H1 (cell line): ENCODE measurements around the gene HDAC2. TPM values are rescaled to one million over a fixed set of nuclear protein-coding genes. Genes with fewer than 3 reads are reported as not detected.

Experiments
- CTCF ChIA-PET: fragments of 300-600 bp; sonication (Branson Sonifier 250); formaldehyde crosslinking; loops from one replicate; lab custom pipeline; 2021; ENCODE audit not compliant: partially characterized antibody; lab: Charles Lee
- POLR2A ChIA-PET: fragments of 300-600 bp; sonication (Branson Sonifier 250); formaldehyde crosslinking; loops from one replicate; lab custom pipeline; 2021; ENCODE audit warnings: inconsistent platforms; ENCODE audit not compliant: partially characterized antibody; lab: Charles Lee
- DNase-seq, 2 experiments: peaks; one replicate each; pipeline versions ENCODE4 v3.0.0 to v3.0.0-alpha.2; 2010 to 2022; ENCODE audit warnings: low spot score in 2 of 2, low read depth in 1 of 2, mixed read lengths in 1 of 2
- FAIRE-seq: peaks from 2 replicates; lab custom pipeline; 2011; peaks lifted over from hg19 to GRCh38; lab: Jason Lieb, UNC
- H2AFZ ChIP-seq: 2 replicates; pipeline ENCODE4 v1.8.1; 2012; ENCODE audit warnings: low read length, inconsistent platforms
- H2AK5ac ChIP-seq: 2 replicates; pipeline ENCODE4 v1.6.1; 2013; ENCODE audit warnings: low read depth, low read length
- H2BK120ac ChIP-seq: replicated peaks from 2 replicates; pipeline ENCODE3; 2013; ENCODE audit warnings: low read depth, low read length, inconsistent platforms
- H2BK12ac ChIP-seq: 2 replicates; pipeline ENCODE4 v1.6.1; 2013; ENCODE audit warnings: low read depth, low read length
- H2BK15ac ChIP-seq: 2 replicates; pipeline ENCODE4 v1.6.1; 2013; ENCODE audit warnings: low read length
- H2BK20ac ChIP-seq: 2 replicates; pipeline ENCODE4 v1.6.1; 2013; ENCODE audit warnings: low read length
- H2BK5ac ChIP-seq: 2 replicates; pipeline ENCODE4 v1.6.1; 2013; ENCODE audit warnings: low read depth, low read length
- H3K14ac ChIP-seq: 2 replicates; pipeline ENCODE4 v1.6.1; 2013; ENCODE audit warnings: inconsistent platforms; ENCODE audit not compliant: insufficient read length
- H3K18ac ChIP-seq: 2 replicates; pipeline ENCODE4 v1.6.1; 2013; ENCODE audit warnings: low read length; ENCODE audit errors: extremely low read depth
- H3K23ac ChIP-seq: 2 replicates; pipeline ENCODE4 v1.6.1; 2013; ENCODE audit warnings: inconsistent platforms; ENCODE audit not compliant: insufficient read length
- H3K23me2 ChIP-seq: 2 replicates; pipeline ENCODE4 v1.6.1; 2013; ENCODE audit warnings: low read depth, low read length
- H3K27ac ChIP-seq: 2 replicates; pipeline ENCODE4 v1.6.1; 2011; ENCODE audit warnings: low read depth, low read length, inconsistent platforms
- H3K27me3 ChIP-seq, 4 experiments: replicated peaks in 1 of 4; 1 replicate in 1 of 4; 2 replicates in 3 of 4; pipeline versions ENCODE4 v1.6.1 to v1.8.1; 2011 to 2013; ENCODE audit warnings: low read length in 3 of 4, mild to moderate bottlenecking in 3 of 4, inconsistent platforms in 2 of 4, mixed read lengths in 2 of 4, moderate library complexity in 1 of 4; ENCODE audit not compliant: control insufficient read depth in 3 of 4, insufficient read depth in 3 of 4; ENCODE audit errors: extremely low read depth in 1 of 4
- H3K36me3 ChIP-seq, 4 experiments: 2 replicates each; pipeline versions ENCODE4 v1.6.1 to v1.8.1; 2011 to 2013; ENCODE audit warnings: mild to moderate bottlenecking in 4 of 4, low read length in 3 of 4, moderate library complexity in 2 of 4, control low read depth in 1 of 4, inconsistent platforms in 1 of 4; ENCODE audit not compliant: insufficient read depth in 4 of 4, control insufficient read depth in 2 of 4
- H3K4ac ChIP-seq: replicated peaks from 2 replicates; pipeline ENCODE3; 2013; ENCODE audit warnings: low read length, low read depth, mixed read lengths, inconsistent platforms; ENCODE audit not compliant: insufficient read length
- H3K4me1 ChIP-seq, 4 experiments: replicated peaks in 1 of 4; 1 replicate in 1 of 4; 2 replicates in 3 of 4; pipeline versions ENCODE4 v1.6.1 to v1.8.1; 2011 to 2013; ENCODE audit warnings: low read length in 3 of 4, inconsistent platforms in 2 of 4, mixed read lengths in 1 of 4; ENCODE audit not compliant: insufficient read depth in 4 of 4, control insufficient read depth in 3 of 4
- H3K4me2 ChIP-seq, 2 experiments: 2 replicates each; pipeline versions ENCODE4 v1.6.1 to v1.8.1; 2011 to 2013; ENCODE audit warnings: low read depth in 2 of 2, low read length in 2 of 2, control low read depth in 1 of 2, inconsistent platforms in 1 of 2, mild to moderate bottlenecking in 1 of 2; ENCODE audit not compliant: insufficient read depth in 1 of 2
- H3K4me3 ChIP-seq, 4 experiments: fragments of 200-600, 300-600 bp in 1 of 4; sonication (generic), shearing (Covaris generic), sonication (Bioruptor Twin) in 1 of 4; 2 replicates each; pipeline versions ENCODE4 v1.5.1 to v1.8.1; 2011 to 2016; ENCODE audit warnings: low read length in 4 of 4, low read depth in 3 of 4, control low read depth in 2 of 4, inconsistent platforms in 2 of 4, mild to moderate bottlenecking in 2 of 4, mixed read lengths in 1 of 4, moderate library complexity in 1 of 4; ENCODE audit not compliant: insufficient read depth in 2 of 4; ENCODE audit errors: extremely low read depth in 1 of 4
- H3K56ac ChIP-seq: replicated peaks from 2 replicates; pipeline ENCODE3; 2013; ENCODE audit warnings: low read depth, mild to moderate bottlenecking, mixed read lengths, low read length, inconsistent platforms; ENCODE audit not compliant: insufficient read length
- H3K79me1 ChIP-seq: 2 replicates; pipeline ENCODE4 v1.6.1; 2013; ENCODE audit warnings: low read depth, low read length, control low read depth
- H3K79me2 ChIP-seq, 2 experiments: 2 replicates each; pipeline versions ENCODE4 v1.6.1 to v1.8.1; 2012 to 2013; ENCODE audit warnings: low read length in 2 of 2, mild to moderate bottlenecking in 2 of 2, inconsistent platforms in 1 of 2; ENCODE audit not compliant: insufficient read depth in 2 of 2, control insufficient read depth in 1 of 2
- H3K9ac ChIP-seq, 4 experiments: replicated peaks in 1 of 4; 1 replicate in 1 of 4; 2 replicates in 3 of 4; pipeline versions ENCODE4 v1.6.1 to v1.8.1; 2011 to 2013; ENCODE audit warnings: low read depth in 3 of 4, low read length in 3 of 4, control low read depth in 2 of 4, mild to moderate bottlenecking in 2 of 4, moderate library complexity in 2 of 4, inconsistent platforms in 1 of 4; ENCODE audit errors: extremely low read depth in 1 of 4
- H3K9me3 ChIP-seq, 2 experiments: 2 replicates each; pipeline versions ENCODE4 v1.6.1 to v1.8.1; 2012 to 2013; ENCODE audit warnings: mild to moderate bottlenecking in 2 of 2, moderate library complexity in 2 of 2, control low read depth in 1 of 2, inconsistent platforms in 1 of 2, low read depth in 1 of 2, low read length in 1 of 2, mixed read lengths in 1 of 2; ENCODE audit not compliant: insufficient read depth in 2 of 2
- H4K20me1 ChIP-seq, 2 experiments: replicated peaks in 1 of 2; 2 replicates each; pipeline versions ENCODE3 to v1.8.1; 2011 to 2013; ENCODE audit warnings: inconsistent platforms in 2 of 2, low read length in 2 of 2, mild to moderate bottlenecking in 1 of 2; ENCODE audit not compliant: insufficient read depth in 2 of 2, control insufficient read depth in 1 of 2
- H4K5ac ChIP-seq: 2 replicates; pipeline ENCODE4 v1.6.1; 2013; ENCODE audit warnings: low read length, low read depth, mixed read lengths, inconsistent platforms; ENCODE audit not compliant: insufficient read length
- H4K8ac ChIP-seq: 2 replicates; pipeline ENCODE4 v1.8.0; 2013; ENCODE audit warnings: mild to moderate bottlenecking, moderate library complexity, low read length, inconsistent platforms; ENCODE audit not compliant: insufficient read depth; ENCODE audit errors: extremely low read depth
- H4K91ac ChIP-seq: replicated peaks from 2 replicates; pipeline ENCODE3; 2013; ENCODE audit warnings: low read length, mixed read lengths, inconsistent platforms; ENCODE audit not compliant: insufficient read length
- BRCA1 ChIP-seq: IDR thresholded peaks from 2 replicates; pipeline ENCODE4 v1.6.1; 2012; ENCODE audit warnings: low read depth, low read length, improper control_type of control experiment
- CBX5 ChIP-seq: fragments of 300-800, 300-1000 bp; sonication (generic); IDR thresholded peaks from 2 replicates; pipeline ENCODE4 v1.7.1; 2016; ENCODE audit warnings: antibody characterized with exemption, low read length, low read depth
- CHD2 ChIP-seq: IDR thresholded peaks from 2 replicates; pipeline ENCODE4 v1.6.1; 2012; ENCODE audit warnings: low read length, improper control_type of control experiment
- POU5F1 ChIP-seq: IDR thresholded peaks from 2 replicates; pipeline ENCODE4 v1.6.1; 2011; ENCODE audit warnings: low read depth, mild to moderate bottlenecking, low read length, moderate library complexity
- RXRA ChIP-seq: IDR thresholded peaks from 2 replicates; pipeline ENCODE4 v1.6.1; 2011; ENCODE audit warnings: low read depth, mild to moderate bottlenecking, low read length, moderate library complexity; ENCODE audit not compliant: insufficient read depth
- SIRT6 ChIP-seq: IDR thresholded peaks from one replicate; pipeline ENCODE4 v1.7.1; 2012; ENCODE audit warnings: low read length, inconsistent platforms
- TAF1 ChIP-seq: IDR thresholded peaks from 2 replicates; pipeline ENCODE4 v1.6.1; 2011; ENCODE audit warnings: mild to moderate bottlenecking, low read depth, low read length
- TBP ChIP-seq: IDR thresholded peaks from 2 replicates; pipeline ENCODE4 v1.6.1; 2011; ENCODE audit warnings: low read depth, low read length, improper control_type of control experiment
- WGBS, 2 experiments: shearing (Covaris generic) in 1 of 2; methylation state at CpG; one replicate each; pipeline versions ENCODE4 v1.1.6 to v1.1.7; 2013 to 2015; ENCODE audit warnings: low lambda C conversion rate in 2 of 2, mixed read lengths in 2 of 2, inconsistent platforms in 1 of 2, low coverage in 1 of 2, missing lambda C conversion rate in 1 of 2; ENCODE audit not compliant: insufficient replicate concordance in 2 of 2, insufficient coverage in 1 of 2, insufficient read length in 1 of 2; ENCODE audit errors: extremely low coverage in 1 of 2, missing lambda C conversion rate in 1 of 2; 5-methylcytosine and 5-hydroxymethylcytosine counted together
- polyA plus RNA-seq, 7 experiments: library from polyadenylated mRNA; depleted of rRNA in 3 of 7; stranded (reverse) in 5 of 7; unstranded in 2 of 7; fragments of >200 nt in 5 of 7; fragments of 200-250 nt in 2 of 7; gene quantifications; 1 replicate in 5 of 7; 2 replicates in 1 of 7; 4 replicates in 1 of 7; pipeline versions ENCODE4 v1.2.1 to v1.2.3, GENCODE V29; 2011 to 2013; ENCODE audit warnings: missing spikeins in 2 of 7, mixed read lengths in 2 of 7
- total RNA-seq: library from RNA; stranded (reverse); fragmentation: NEBNext Ultra II Directional; extraction: Animal tissue kit (Norgen Biotek cat#: 25700); gene quantifications from 2 replicates; pipeline ENCODE4 v1.2.1, GENCODE V29; 2021
- TF ChIP-seq, protein P1 (sequence below): IDR thresholded peaks from 2 replicates; pipeline ENCODE4 v1.6.1; 2011; ENCODE audit warnings: low read length, improper control_type of control experiment
- TF ChIP-seq, protein P2 (sequence below): IDR thresholded peaks from 2 replicates; pipeline ENCODE4 v1.6.1; 2012; ENCODE audit warnings: low read length, inconsistent platforms

Gene HDAC2
- total and polyA plus RNA-seq, 2 of the 8 experiments (the other 6 are each of a cell fraction or from before 2014, with no cell fraction given), result 323 to 374 TPM

DNA sequence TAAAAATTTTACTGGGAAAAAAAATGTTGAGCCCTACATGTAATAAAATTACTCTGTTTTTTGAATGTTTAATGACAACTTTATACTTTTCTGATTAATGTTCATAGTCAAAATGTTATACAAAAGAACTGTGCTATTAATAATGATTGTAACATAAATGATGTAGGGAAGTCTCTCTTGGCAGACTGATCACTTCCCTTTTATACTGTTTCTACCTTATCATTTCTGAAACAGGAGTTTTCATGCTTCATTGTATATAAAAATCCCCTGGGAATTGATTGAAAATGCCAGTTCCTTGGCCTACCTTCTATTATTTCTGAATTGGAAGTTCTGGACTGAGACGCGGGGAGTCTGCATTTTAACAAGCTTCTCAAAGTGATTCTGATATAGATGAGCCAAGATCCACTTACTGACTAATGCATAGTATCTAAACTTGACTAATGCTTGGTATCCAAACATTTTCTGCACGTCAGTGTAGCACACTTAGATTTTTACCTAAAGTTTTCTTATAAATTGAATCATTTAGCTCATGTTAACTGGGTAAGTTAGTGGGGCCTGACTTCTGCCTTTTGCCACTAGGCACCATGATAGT, 7.2 kb upstream of the HDAC2 start:
- POLR2A ChIA-PET, result interaction anchor here (0.7 to 2.2 kb wide), 2 partner anchors 10 to 84 kb away, joined by 3 to 5 read pairs; no protein-coding TSS in a partner anchor
- CTCF ChIA-PET, result interaction anchor here (0.6 to 1.2 kb wide), 3 partner anchors 27 to 433 kb away, joined by 3 to 5 read pairs (median 3); no protein-coding TSS in a partner anchor
- 90% methylated on average over 3 of the region's 3 CpGs; no CpG with 5 or more reads in 1 of the 2 experiments for WGBS, 2 experiments
- TF ChIP-seq TBP (no peak), POU5F1 (no peak), CBX5 (no peak), BRCA1 (no peak), CHD2 (no peak), SIRT6 (no peak), TAF1 (no peak), RXRA (no peak)
- TF ChIP-seq, protein P1, sequence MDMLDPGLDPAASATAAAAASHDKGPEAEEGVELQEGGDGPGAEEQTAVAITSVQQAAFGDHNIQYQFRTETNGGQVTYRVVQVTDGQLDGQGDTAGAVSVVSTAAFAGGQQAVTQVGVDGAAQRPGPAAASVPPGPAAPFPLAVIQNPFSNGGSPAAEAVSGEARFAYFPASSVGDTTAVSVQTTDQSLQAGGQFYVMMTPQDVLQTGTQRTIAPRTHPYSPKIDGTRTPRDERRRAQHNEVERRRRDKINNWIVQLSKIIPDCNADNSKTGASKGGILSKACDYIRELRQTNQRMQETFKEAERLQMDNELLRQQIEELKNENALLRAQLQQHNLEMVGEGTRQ, result no peak
- TF ChIP-seq, protein P2, sequence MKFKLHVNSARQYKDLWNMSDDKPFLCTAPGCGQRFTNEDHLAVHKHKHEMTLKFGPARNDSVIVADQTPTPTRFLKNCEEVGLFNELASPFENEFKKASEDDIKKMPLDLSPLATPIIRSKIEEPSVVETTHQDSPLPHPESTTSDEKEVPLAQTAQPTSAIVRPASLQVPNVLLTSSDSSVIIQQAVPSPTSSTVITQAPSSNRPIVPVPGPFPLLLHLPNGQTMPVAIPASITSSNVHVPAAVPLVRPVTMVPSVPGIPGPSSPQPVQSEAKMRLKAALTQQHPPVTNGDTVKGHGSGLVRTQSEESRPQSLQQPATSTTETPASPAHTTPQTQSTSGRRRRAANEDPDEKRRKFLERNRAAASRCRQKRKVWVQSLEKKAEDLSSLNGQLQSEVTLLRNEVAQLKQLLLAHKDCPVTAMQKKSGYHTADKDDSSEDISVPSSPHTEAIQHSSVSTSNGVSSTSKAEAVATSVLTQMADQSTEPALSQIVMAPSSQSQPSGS, result no peak

More for the DNA sequence above, 7.2 kb upstream of the HDAC2 start:
- Histone ChIP-seq H4K8ac (no peak overlapping the region), H3K27ac (no peak overlapping the region), H3K4me3 (no peak overlapping the region), H2AK5ac (no peak overlapping the region), H2BK5ac (no peak overlapping the region), H3K18ac (no peak overlapping the region), H4K5ac (no peak overlapping the region), H3K23me2 (no peaks in the 10 kb centered on the region), H3K4ac (no peak overlapping the region), H3K36me3 (no peaks in the 10 kb centered on the region), H3K14ac (no peak overlapping the region), H3K9me3 (no peaks in the 10 kb centered on the region), H4K91ac (no peak overlapping the region), H3K79me1 (no peaks in the 10 kb centered on the region; the same call in 1 of the 2 replicates), H3K23ac (no peak overlapping the region), H2AFZ (no peak overlapping the region), H3K79me2 (no peaks in the 10 kb centered on the region), H3K27me3 (no peaks in the 10 kb centered on the region), H2BK12ac (no peak overlapping the region), H2BK20ac (no peak overlapping the region), H4K20me1 (no peaks in the 10 kb centered on the region), H2BK15ac (no peak overlapping the region), H3K9ac (no peak overlapping the region), H3K4me2 (no peak overlapping the region), H3K4me1 (no peaks in the 10 kb centered on the region), H2BK120ac (no peak overlapping the region), H3K56ac (no peak overlapping the region)
- FAIRE-seq, result no peak
- DNase-seq, result no peak
